Measurements from ENCODE around the gene ATP6V1D.

DNA sequence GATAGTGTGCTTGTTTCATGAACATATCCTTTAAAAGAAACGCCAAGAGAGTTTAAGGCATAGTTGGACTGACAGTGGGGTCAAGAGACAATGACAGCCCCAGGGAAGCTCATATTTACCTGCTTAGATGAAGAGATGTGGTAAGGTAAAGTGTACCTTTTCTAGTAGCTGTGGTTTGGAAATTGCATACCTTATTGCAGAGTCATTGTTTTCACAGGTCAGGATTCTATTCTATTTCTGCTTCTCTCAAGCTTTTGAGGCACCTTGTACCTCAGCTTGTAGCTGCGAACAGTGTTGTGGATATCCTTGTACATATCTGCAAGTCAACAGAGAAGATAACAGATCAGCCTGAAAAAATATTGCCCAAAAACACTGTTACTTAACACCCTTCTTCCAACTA, 47.7 kb downstream of the ATP6V1D start:
- TF ChIP-seq CTCF (IDR thresholded peaks at IDR 0.05) (no peak), POLR2A (IDR thresholded peaks at IDR 0.05) (no peak)
